GM21723 (cell line): ENCODE data around the gene TAF4.

Experiments
- ATAC-seq: cut with Tn5 transposase; IDR thresholded peaks from one replicate; pipeline ENCODE4 v1.9.1; 2021; ENCODE audit warnings: mild to moderate bottlenecking, moderate library complexity; ENCODE audit not compliant: unreplicated experiment

The TAF4 gene

DNA sequence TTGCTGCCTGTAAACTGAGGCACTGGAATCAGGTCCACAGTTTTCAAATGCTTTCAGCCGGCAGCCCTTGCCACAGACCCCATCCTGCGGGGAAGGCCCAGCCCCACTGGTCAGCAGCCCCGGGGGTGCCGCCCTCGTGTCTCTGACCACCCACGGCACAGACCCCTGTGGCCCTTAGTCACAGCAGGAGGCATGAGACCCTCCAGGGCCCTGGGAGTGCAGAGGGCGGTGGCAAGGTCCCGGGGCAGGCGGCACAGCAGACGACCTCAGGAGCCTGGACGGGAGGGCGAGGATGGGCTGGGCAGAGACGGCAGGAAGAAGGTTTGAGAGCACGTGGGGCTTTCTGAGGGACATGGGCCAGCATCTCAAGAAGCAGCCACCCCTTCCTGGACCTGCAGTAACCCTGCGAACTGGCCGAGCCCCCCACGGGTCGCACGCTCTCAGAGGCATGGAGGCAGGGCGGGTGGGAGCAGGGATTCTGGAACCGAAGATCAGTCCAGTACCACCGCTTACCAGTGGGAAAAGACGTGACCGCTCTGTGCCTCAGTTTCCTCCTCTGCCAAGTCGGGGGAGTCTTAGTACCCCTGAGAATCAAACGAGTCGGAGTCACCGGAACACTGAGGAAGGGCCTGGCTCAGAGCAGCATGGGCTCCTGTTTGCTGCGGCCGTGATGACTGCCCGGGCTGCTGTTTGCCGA is 140.7 kb downstream of the TAF4 start:
- no peak for ATAC-seq
